ENCODE measurements around the gene DICER1. TPM values are rescaled to one million over a fixed set of nuclear protein-coding genes. Genes with fewer than 3 reads are reported as not detected.

The DICER1 gene
- polyA plus RNA-seq, 1 donor from 2014 or later, result 93.8 TPM

Small RNA genes lying within 50 kb of the gene (small RNA-seq; reads per million reads assigned to genes)
- 0.68 to 7.7 (median 2.0) reads per million in 3 experiments for gene MIR3173

Other genes with a start within 250 kb of the DICER1 start
- gene CLMN, start 162.4 kb upstream of the DICER1 start, polyA plus RNA-seq, result 0.57 and 1.4 TPM in 2 replicates

All from neural cell (in vitro differentiated cells).